ENCODE measurements around the gene DPP4.

The DPP4 gene

DNA sequence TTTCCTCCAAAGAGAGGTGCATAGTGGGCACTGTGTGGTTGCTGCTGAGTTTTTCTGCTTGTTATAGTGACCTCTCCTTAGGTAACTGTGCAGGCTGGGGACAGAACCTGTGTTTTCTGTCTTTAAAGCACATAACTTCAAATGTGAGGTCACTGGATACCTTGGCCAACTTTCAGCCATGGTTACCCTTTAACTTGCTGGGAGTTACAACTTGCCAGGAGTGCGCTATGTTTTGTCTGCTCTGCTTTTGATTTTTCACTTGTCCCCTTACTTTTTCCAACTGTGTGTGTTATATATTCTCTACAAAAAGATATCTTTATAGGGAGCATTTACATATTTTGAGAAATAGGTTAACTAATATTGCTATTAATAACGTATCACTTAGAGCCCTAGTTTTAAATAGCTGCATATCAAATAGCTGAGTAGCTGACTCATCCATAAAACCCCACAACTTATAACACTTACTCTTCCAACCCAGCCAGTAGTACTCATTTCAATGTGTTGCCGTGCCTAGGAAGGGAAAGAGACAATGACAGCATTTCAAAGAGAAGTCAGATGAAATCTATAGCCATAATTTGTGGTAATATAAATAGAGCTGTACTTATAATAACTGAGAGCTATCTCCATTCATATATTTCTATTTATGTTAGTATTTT is 51.6 kb downstream of the DPP4 start:
- TF ChIP-seq, protein P1, sequence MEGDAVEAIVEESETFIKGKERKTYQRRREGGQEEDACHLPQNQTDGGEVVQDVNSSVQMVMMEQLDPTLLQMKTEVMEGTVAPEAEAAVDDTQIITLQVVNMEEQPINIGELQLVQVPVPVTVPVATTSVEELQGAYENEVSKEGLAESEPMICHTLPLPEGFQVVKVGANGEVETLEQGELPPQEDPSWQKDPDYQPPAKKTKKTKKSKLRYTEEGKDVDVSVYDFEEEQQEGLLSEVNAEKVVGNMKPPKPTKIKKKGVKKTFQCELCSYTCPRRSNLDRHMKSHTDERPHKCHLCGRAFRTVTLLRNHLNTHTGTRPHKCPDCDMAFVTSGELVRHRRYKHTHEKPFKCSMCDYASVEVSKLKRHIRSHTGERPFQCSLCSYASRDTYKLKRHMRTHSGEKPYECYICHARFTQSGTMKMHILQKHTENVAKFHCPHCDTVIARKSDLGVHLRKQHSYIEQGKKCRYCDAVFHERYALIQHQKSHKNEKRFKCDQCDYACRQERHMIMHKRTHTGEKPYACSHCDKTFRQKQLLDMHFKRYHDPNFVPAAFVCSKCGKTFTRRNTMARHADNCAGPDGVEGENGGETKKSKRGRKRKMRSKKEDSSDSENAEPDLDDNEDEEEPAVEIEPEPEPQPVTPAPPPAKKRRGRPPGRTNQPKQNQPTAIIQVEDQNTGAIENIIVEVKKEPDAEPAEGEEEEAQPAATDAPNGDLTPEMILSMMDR (IDR thresholded peaks at IDR 0.05; ENCODE audit: poor library complexity, severe bottlenecking): no peak
- H3K4me3 ChIP-seq (ENCODE audit: severe bottlenecking): no peak overlapping the region
- ATAC-seq (ENCODE audit: low read depth) (peak; percentile 61; the same call in 1 of the 3 replicates), DNase-seq (ENCODE audit: low spot score) (no peak)
- H3K9me3 ChIP-seq (ENCODE audit: severe bottlenecking): peaks cover 1% of the 10 kb centered on the region
- no peaks in the 10 kb centered on the region for H3K27me3 ChIP-seq (ENCODE audit: insufficient read depth, poor library complexity, severe bottlenecking)
- H3K4me1 ChIP-seq (ENCODE audit: insufficient read depth, poor library complexity, severe bottlenecking): peaks cover 1% of the 10 kb centered on the region
- no peaks in the 10 kb centered on the region for H3K36me3 ChIP-seq (ENCODE audit: low read depth)
- H3K27ac ChIP-seq (ENCODE audit: poor library complexity, severe bottlenecking): no peak overlapping the region

DNA sequence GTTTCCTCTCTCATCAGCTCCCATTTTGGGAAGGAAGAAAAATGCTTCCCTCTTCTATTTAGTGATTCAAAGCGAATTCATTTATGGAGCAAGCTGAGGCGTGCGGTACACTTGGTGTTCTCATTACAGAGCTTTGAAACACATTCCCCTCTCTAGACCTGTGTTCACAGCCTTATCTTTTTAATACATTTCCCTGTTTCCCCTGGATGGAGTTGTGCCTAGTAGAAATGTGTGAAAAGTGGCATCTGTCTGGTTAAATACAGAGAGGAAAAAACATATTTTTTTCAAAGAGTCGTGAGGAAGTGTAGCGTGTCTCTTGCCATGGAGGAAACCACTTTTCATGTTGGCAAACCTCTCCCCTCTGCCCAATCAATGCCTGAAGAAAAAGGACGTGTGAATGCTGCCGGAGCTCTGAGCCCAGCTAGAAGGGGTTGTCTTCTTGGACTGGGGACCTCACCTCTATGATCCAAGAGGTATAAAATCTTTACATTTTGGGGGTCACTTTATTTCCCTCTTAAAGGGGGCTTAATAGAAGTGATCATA is 52.4 kb downstream of the DPP4 start:
- no peaks in the 10 kb centered on the region for H3K36me3 ChIP-seq (ENCODE audit: low read depth)
- no peak for ATAC-seq (ENCODE audit: low read depth)
- TF ChIP-seq, protein P1 (IDR thresholded peaks at IDR 0.05; ENCODE audit: poor library complexity, severe bottlenecking): no peak

DNA sequence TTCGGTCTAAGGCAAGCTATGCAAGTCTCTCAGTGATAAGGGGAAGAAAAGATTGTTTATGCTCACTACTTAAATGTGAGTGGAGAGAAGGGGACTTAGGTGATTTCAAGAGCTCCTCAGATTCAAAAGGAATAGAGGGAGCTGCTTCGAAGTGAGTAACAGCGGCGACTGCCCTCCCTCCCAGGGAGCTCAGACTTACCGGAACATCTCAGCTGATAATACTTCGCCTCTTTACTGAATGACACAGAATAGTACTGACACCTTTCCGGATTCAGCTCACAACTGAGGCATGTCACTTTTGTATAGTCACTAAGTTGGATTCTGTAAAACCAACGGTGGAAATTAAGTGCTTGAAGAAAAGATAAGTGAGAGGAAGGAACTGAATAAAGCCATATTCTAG is 55.5 kb downstream of the DPP4 start:
- Histone ChIP-seq H3K27ac (ENCODE audit: poor library complexity, severe bottlenecking) (no peak overlapping the region), H3K27me3 (ENCODE audit: insufficient read depth, poor library complexity, severe bottlenecking) (no peaks in the 10 kb centered on the region), H3K9me3 (ENCODE audit: severe bottlenecking) (no peaks in the 10 kb centered on the region), H3K4me3 (ENCODE audit: severe bottlenecking) (no peak overlapping the region), H3K36me3 (ENCODE audit: low read depth) (no peaks in the 10 kb centered on the region), H3K4me1 (ENCODE audit: insufficient read depth, poor library complexity, severe bottlenecking) (no peaks in the 10 kb centered on the region)
- no peak for ATAC-seq (ENCODE audit: low read depth)
- TF ChIP-seq, protein P1 (IDR thresholded peaks at IDR 0.05; ENCODE audit: poor library complexity, severe bottlenecking): no peak
- DNase-seq (ENCODE audit: low spot score): no peak

More for the DNA sequence above, 52.4 kb downstream of the DPP4 start:
- no peaks in the 10 kb centered on the region for H3K4me1 ChIP-seq (ENCODE audit: insufficient read depth, poor library complexity, severe bottlenecking)
- H3K4me3 ChIP-seq (ENCODE audit: severe bottlenecking): no peak overlapping the region
- H3K27me3 ChIP-seq (ENCODE audit: insufficient read depth, poor library complexity, severe bottlenecking): no peaks in the 10 kb centered on the region
- peaks cover 1% of the 10 kb centered on the region for H3K9me3 ChIP-seq (ENCODE audit: severe bottlenecking)
- no peak overlapping the region for H3K27ac ChIP-seq (ENCODE audit: poor library complexity, severe bottlenecking)
- DNase-seq (ENCODE audit: low spot score): no peak

DNA sequence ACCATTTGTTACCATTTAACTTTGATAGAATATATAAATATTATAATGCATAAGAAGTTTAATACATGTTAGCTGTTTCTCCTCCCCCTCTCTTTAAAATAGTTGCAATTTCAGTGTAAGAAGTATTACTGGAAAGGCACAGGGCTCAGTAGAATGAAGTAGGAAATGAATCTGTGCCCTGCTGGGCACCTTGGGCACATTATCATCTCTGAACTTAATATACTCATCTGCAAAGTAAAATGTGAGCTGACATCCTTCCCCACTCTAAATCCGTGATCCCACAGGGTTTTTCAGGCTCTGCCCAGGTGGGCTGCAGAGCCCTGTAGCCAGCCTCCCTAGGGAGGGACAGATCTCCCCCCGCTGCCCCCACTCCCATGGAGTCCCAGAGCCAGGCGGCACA is 56.8 kb downstream of the DPP4 start:
- H3K4me3 ChIP-seq (ENCODE audit: severe bottlenecking): no peak overlapping the region
- H3K27me3 ChIP-seq (ENCODE audit: insufficient read depth, poor library complexity, severe bottlenecking): no peaks in the 10 kb centered on the region
- H3K9me3 ChIP-seq (ENCODE audit: severe bottlenecking): no peaks in the 10 kb centered on the region
- ATAC-seq (ENCODE audit: low read depth) (no peak), DNase-seq (ENCODE audit: low spot score) (no peak)
- H3K27ac ChIP-seq (ENCODE audit: poor library complexity, severe bottlenecking): no peak overlapping the region
- TF ChIP-seq, protein P1 (IDR thresholded peaks at IDR 0.05; ENCODE audit: poor library complexity, severe bottlenecking): no peak
- H3K4me1 ChIP-seq (ENCODE audit: insufficient read depth, poor library complexity, severe bottlenecking): no peaks in the 10 kb centered on the region
- no peaks in the 10 kb centered on the region for H3K36me3 ChIP-seq (ENCODE audit: low read depth)

DNA sequence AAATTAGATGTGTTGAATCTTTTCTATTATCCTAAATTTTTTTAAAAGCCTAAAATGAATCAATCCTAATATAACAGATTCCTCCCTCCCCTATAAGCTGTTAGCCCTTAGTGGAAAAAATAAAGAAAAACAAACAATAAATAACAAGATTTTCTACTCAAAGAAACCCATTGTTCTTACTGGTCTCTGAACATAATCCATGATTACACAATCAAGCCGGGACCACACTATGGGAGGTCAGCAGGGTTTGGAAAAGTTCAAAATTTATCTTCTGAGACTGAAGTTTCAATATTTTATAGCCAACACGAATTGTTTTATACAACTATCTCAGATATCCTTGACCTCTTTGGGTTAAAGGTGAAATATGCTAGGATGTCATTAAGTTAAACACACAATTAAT is 57.9 kb downstream of the DPP4 start:
- H3K27me3 ChIP-seq (ENCODE audit: insufficient read depth, poor library complexity, severe bottlenecking): no peaks in the 10 kb centered on the region
- no peaks in the 10 kb centered on the region for H3K9me3 ChIP-seq (ENCODE audit: severe bottlenecking)
- ATAC-seq (ENCODE audit: low read depth) (no peak), DNase-seq (ENCODE audit: low spot score) (no peak)
- no peaks in the 10 kb centered on the region for H3K36me3 ChIP-seq (ENCODE audit: low read depth)
- H3K4me3 ChIP-seq (ENCODE audit: severe bottlenecking): no peak overlapping the region
- TF ChIP-seq, protein P1 (IDR thresholded peaks at IDR 0.05; ENCODE audit: poor library complexity, severe bottlenecking): no peak
- no peak overlapping the region for H3K27ac ChIP-seq (ENCODE audit: poor library complexity, severe bottlenecking)
- H3K4me1 ChIP-seq (ENCODE audit: insufficient read depth, poor library complexity, severe bottlenecking): no peaks in the 10 kb centered on the region

Measured in RWPE2 (cell line).